GM19035 (cell line): Measurements from ENCODE around the gene C9orf43.
"Not testable (repeated sequence)": the region's sequence is repeated elsewhere in the genome, so short reads cannot be mapped to it uniquely, and the experiment has no call there.

ENCODE experiments used
- ATAC-seq: cut with Tn5 transposase; IDR thresholded peaks from one replicate; pipeline ENCODE4 v1.9.1; 2021; ENCODE audit not compliant: unreplicated experiment

Gene C9orf43

GRCh38 chr9:113381441-113381840 is 29.1 kb upstream of the C9orf43 start:
- ATAC-seq = not testable (repeated sequence)

GRCh38 chr9:113381909-113382411 is 28.6 kb upstream of the C9orf43 start:
- ATAC-seq = no peak

DNA sequence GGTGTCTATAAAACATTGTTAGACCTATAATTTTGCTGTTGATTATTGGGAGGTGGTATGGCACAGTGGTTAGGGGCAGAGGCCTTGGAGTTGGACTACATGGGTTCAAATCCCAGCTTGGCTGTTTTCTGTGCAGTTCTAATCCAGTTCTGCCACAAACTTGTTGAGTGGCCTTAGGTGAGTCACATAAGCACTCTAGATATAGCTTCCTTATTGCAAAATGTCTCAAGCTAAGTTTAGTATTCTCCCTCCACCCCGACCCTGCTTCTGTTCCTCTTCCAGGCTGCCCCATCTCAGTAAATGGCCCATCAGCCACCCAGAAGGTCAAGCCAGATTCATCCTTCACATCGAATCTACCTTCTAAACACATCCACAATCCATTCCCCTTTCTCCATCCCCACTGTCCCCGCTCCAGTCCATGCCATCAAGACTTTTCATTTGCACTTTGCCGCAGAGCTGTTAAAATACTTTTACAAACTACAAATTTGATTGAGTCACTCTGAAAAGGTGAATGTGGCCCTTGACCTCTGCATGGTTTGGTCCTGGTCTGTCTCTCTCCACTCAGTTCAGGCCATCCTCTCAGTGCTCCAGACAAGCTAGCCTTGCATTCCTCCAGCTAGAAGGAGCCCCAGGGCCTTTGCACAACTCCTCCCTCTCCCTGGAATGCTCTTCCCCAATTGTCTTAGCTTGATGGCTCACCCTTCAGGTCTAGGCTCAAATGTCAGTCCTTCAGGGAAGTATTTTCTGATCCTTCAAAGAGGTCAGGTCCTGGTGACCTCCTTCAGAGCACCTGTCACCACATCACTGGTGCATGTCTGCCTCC is 23.8 kb upstream of the C9orf43 start:
- no peak for ATAC-seq

- ATAC-seq = no peak
These were observed 22.9 kb upstream of the C9orf43 start for GRCh38 chr9:113387560-113388230.

DNA sequence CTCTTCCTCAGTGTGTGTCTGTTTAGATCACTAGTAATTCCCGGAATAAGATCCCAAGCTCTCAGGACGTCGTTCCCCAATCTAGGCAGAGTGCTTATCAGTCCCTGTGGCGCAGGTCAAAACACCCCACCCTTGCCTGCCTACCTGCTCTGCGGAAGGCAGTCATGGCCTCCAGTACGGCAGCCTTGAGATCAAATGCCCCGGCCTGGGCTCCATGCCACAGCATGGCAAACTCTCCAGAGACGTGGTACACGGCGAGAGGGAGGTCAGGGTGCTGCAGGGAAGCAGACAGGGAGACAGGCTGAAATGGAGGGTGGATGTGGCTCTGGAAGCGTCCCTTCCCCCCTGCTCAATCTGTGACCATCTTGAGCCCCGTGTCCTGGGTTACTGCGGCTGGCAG is 21.7 kb upstream of the C9orf43 start:
- ATAC-seq = no peak

DNA sequence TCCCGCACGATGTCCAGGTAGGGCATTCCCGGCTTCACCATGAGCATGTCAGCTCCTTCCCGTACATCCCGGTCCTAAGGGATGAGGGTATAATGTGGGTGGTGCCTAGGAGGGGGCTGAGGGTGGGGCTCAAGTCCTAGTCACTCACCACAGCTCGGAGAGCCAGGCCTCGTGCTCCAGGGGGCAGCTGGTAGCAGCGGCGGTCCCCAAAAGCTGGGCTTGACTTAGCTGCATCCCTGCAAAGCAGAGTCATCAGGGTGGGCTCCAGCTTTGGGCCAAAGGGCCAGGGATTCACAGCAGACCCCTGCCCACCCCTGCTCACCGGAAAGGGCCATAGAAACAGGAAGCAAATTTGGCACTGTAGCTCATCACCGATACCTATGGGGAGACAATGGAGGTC is 21.1 kb upstream of the C9orf43 start:
- ATAC-seq = no peak

GRCh38 chr9:113390192-113390960 is 20.2 kb upstream of the C9orf43 start:
- no peak for ATAC-seq

GRCh38 chr9:113391917-113392316 is 18.6 kb upstream of the C9orf43 start:
- ATAC-seq = no peak

- ATAC-seq = no peak
These were observed 17.3 kb upstream of the C9orf43 start for GRCh38 chr9:113393281-113393680.

- no peak for ATAC-seq
These were observed 15.3 kb upstream of the C9orf43 start for GRCh38 chr9:113395000-113395861.

DNA sequence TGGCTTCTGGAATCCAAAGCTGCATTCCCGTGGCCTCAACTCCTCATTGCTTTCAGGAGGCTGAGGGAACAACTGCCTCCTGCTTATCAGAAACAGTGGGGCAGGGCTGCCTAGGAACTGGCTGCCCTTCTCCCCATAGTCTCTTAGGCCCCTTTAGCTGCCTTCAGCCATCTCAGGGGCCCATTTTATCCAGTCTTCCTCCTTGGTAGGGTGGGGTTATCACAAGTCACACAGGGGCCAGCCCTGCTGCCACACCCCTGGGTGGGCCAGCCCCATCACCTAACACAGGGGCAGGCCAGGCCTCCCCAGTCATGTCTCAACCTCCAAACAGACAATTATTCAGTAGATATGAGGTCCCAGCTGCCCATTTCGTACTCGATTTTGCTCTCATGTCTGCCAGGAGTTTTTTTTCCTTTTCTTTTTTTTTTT is 13.3 kb upstream of the C9orf43 start:
- ATAC-seq = no peak

GRCh38 chr9:113398796-113399195 is 11.8 kb upstream of the C9orf43 start:
- no peak for ATAC-seq

GRCh38 chr9:113399646-113400200 is 10.8 kb upstream of the C9orf43 start:
- no peak for ATAC-seq

DNA sequence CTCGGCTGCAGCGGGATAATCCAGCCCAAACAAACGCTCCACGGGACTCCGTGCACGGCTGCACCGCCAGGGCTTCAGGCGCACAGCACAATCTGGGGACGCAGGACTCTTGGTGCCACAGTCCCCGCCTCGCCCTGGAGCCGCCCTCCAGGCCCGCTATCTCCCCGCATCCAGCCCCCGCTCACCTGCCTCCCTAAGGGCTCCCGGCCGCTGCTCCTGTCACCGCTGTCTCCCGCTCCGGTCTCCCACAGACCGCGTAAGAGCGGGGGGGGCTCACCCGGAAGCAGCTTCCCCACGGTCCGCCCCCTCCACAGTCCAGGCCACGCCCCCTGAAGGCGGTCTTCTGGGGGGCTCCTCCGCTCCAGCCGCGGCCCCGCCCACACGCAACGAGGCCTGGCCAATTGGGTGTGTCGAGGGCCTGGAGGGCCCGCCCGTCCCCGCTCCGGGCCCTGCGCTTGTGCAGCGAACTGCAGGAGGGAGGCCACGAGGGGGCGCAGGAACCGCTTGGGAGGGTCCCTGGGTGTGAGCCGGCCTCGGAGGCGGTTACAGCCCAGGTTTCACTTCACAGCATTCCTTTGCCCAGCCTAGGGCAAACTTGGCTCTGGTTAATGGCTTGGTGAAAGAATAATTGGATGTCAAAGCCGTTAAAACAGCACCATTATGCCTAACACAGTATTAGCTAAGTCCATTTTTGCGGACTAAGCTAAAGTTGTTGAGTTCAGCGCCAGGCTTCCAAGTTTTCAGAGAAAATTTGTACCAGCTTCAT is 9.3 kb upstream of the C9orf43 start, which contains the start of gene ALAD:
TSS of gene ALAD (minus strand) at position 258 of the 766 bp plus-strand sequence. CDS start 7,725 bp downstream, outside the sequence.
- ATAC-seq = peak; percentile 99

GRCh38 chr9:113403646-113404045 is 6.9 kb upstream of the C9orf43 start:
- ATAC-seq = no peak

GRCh38 chr9:113406353-113406752 is 4.2 kb upstream of the C9orf43 start:
- ATAC-seq = not testable (repeated sequence)

DNA sequence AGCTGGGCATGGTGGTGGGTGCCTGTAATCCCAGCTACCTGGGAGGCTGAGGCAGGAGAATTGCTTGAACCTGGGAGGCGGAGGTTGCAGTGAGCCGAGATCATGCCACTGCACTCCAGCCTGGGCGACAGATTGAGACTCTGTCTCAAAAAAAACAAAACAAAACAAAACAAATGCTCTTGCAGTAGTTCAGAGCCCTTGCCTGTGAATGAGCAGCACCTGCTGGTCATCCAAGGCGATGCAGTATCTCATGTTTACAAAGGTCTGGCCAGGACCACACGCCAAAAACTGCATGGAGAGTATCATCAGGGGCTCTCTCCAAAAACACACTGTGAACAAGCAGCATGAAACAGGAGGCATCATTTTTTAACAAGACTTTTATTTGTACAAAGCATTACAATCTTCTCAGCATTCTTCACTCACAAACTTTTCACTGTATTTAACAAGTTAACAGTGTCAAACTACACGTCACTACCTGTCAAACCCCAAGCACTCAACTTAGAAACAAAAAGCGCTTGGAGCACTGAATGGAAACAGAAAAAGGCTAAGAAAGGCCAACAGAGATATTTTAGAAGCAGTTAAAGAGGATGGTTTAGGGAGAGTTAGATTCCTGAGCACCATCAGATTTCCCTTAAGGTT is 3.6 kb upstream of the C9orf43 start:
- peak; percentile 27 for ATAC-seq

GRCh38 chr9:113409481-113409880 is 1.1 kb upstream of the C9orf43 start:
- no peak for ATAC-seq

- peak; percentile 10 for ATAC-seq
These were observed 702 bp upstream of the C9orf43 start for GRCh38 chr9:113409883-113410206.
